Measurements from ENCODE around the gene SEMA5A.

GRCh38 chr5:9572246-9572645, 26.4 kb upstream of the SEMA5A start:
- TF ChIP-seq POLR2A (IDR thresholded peaks at IDR 0.05; ENCODE audit: low read length) (no peak), GATA1 (IDR thresholded peaks at IDR 0.05; ENCODE audit: low read depth, low read length) (no peak)

Measured in erythroblast (primary cell).